ENCODE results near the gene IDUA.
"Not testable (repeated sequence)": the region's sequence is repeated elsewhere in the genome, so short reads cannot be mapped to it uniquely, and the experiment has no call there.

Gene IDUA

GRCh38 chr4:987624-988513, 1.0 kb downstream of the IDUA start:
- no peak for DNase-seq

- no peak for DNase-seq
These were observed 2.2 kb downstream of the IDUA start for GRCh38 chr4:988726-989721.

- DNase-seq, result no peak
These were observed 3.1 kb downstream of the IDUA start for GRCh38 chr4:989722-990471.

- no peak for DNase-seq
These were observed 4.0 kb downstream of the IDUA start for GRCh38 chr4:990746-991367.

- no peak for DNase-seq
These were observed 4.8 kb downstream of the IDUA start for GRCh38 chr4:991451-992296.

- DNase-seq, result no peak
These were observed 5.7 kb downstream of the IDUA start for GRCh38 chr4:992297-993110.

- DNase-seq, result no peak
These were observed 6.5 kb downstream of the IDUA start, which contains the start of gene SLC26A1 for GRCh38 chr4:993111-994029. Gene SLC26A1 (minus strand): TSS chr4:993404. CDS start chr4:991703, 1,701 bp downstream.

GRCh38 chr4:995311-996026, 8.6 kb downstream of the IDUA start:
- no peak for DNase-seq

GRCh38 chr4:996030-996996, 9.5 kb downstream of the IDUA start:
- DNase-seq, result no peak

- DNase-seq, result no peak
These were observed 10.1 kb downstream of the IDUA start for GRCh38 chr4:996997-997374.

- DNase-seq, result no peak
These were observed 10.7 kb downstream of the IDUA start for GRCh38 chr4:997375-998071.

GRCh38 chr4:998096-998691, 11.3 kb downstream of the IDUA start:
- no peak for DNase-seq

GRCh38 chr4:999240-999863, 12.5 kb downstream of the IDUA start:
- DNase-seq, result not testable (repeated sequence)

- no peak for DNase-seq
These were observed 13.1 kb downstream of the IDUA start for GRCh38 chr4:999882-1000425.

- no peak for DNase-seq
These were observed 13.9 kb downstream of the IDUA start for GRCh38 chr4:1000686-1001260.
